ENCODE data around the gene SH3PXD2A.

- TF ChIP-seq, protein P1, sequence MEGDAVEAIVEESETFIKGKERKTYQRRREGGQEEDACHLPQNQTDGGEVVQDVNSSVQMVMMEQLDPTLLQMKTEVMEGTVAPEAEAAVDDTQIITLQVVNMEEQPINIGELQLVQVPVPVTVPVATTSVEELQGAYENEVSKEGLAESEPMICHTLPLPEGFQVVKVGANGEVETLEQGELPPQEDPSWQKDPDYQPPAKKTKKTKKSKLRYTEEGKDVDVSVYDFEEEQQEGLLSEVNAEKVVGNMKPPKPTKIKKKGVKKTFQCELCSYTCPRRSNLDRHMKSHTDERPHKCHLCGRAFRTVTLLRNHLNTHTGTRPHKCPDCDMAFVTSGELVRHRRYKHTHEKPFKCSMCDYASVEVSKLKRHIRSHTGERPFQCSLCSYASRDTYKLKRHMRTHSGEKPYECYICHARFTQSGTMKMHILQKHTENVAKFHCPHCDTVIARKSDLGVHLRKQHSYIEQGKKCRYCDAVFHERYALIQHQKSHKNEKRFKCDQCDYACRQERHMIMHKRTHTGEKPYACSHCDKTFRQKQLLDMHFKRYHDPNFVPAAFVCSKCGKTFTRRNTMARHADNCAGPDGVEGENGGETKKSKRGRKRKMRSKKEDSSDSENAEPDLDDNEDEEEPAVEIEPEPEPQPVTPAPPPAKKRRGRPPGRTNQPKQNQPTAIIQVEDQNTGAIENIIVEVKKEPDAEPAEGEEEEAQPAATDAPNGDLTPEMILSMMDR (IDR thresholded peaks at IDR 0.05): no peak
- no peak for TF ChIP-seq POLR2A (IDR thresholded peaks at IDR 0.05)
- no peak for TF ChIP-seq POLR2AphosphoS5 (IDR thresholded peaks at IDR 0.05; ENCODE audit: insufficient read depth in 1 of 2, low read depth in 1 of 2)
These were observed 306.1 kb downstream of the SH3PXD2A start for GRCh38 chr10:103549349-103549685.
